KBM-7 (cell line): ENCODE results near the gene ARIH2.
A peak's percentile ranks its signal among the peaks of the same experiment; 100 is the strongest.

Source experiments
- DNase-seq: peaks from one replicate; pipeline ENCODE4 v3.0.0-alpha.2; 2015
- in situ Hi-C: fragments of 300-500 bp; cut with MboI; formaldehyde crosslinking; loops from 2 replicates; pipeline ENCODE4 v1.14.3; 2020; ENCODE audit warnings: low sequenced_read_pairs, low pct_unique_long_range_greater_than_20kb, mixed read lengths

ARIH2 gene

DNA sequence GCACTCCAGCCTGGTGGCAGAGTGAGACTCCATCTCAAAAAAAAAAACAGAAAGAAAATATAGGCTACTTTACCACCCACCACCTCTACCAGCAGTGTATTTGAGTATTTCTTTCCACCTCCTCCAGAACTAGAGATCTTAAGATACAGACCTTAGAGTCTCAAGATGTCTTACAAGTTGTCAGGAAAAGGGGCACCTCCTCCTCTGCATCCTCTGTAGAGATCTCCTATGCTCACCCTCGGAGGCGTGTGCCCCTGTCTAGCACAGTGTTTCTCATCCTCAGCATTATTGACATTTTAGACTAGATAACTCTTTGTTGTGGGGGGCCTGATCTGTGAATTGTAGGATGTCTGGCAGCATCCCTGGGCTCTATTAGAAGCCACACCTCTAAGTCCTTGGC lies 43.7 kb downstream of the ARIH2 start:
- no peak for DNase-seq
- in situ Hi-C loops = no loop called here

DNA sequence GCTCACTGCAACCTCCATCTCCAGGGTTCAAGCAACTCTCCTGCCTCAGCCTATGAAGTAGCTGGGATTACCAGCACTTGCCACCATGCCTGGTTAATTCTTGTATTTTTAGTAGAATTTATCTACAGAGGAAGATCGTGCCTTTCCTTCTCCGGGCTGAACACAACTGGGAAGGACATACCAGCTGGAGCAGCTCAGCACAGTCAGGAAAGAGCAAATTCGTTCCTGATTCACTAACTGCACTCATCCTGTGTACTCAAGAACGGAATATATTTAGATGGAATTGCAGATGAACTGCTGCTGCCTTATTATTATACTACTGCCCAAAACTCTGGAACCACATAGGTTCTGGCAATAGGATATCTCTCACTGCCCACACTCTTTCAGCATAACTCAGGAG lies 44.3 kb downstream of the ARIH2 start:
- in situ Hi-C loops = no loop called here
- no peak for DNase-seq

DNA sequence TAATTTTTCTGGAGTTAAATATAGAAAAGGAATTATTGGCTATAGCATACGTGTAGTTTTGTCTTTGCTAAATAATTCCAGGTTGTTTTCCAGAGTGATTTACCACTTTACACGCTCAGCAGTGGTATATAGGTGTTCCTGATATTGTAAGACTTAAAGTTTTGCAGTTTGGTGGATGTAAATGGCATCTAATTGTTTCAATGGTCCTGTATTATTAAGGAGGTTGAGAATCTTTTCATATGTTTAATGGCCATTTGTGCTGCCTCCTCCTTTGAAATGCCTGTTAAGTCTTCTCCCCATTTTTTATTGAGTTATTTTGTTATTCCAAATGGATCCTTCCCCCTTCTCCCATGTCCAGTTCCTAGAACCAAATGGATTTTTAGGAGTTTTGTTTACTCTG lies 44.9 kb downstream of the ARIH2 start:
- DNase-seq = no peak
- in situ Hi-C loops = no loop called here

DNA sequence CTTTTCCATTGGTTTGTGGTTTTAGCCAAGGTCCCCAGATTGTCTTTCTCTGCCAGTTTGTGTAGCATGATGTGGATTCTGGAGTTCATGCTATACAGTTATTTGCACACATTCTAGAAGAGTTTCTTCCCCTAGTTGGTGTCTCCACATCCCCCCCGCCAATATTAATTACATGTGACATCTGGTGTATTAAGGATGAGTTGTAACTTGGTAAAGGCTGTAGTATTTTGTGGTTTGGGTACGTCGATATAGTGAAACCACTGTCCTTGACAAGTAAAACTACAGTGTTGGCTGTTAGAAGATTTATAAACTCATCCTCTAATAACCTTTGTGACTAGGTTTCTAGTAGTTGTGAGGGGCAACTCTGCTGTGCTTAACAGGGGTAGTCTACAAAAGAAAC lies 47.7 kb downstream of the ARIH2 start:
- in situ Hi-C loops = no loop called here

GRCh38 chr3:48966876-48967361 lies 48.3 kb downstream of the ARIH2 start:
- in situ Hi-C loops = no loop called here
- DNase-seq = no peak

More for the DNA sequence above, 47.7 kb downstream of the ARIH2 start:
- DNase-seq = no peak

DNA sequence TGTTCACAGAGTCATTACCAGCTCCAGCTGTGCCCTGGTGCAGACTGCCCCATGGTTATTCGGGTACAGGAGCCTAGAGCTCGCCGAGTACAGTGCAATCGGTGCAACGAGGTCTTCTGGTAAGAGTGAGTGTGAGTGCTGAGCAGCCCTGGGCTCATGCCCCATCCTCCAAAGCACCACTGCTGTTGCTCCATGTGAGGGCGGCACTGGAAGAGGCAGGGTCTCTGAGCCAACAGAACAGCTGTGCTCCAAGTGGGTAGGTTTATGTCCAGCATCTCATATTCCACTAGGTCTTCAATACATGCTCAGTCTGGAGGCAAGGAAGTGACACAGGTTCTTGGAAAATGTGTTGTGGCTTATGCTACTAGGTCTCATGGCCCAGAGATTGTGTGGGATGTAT lies 51.9 kb downstream of the ARIH2 start:
- in situ Hi-C loops = no loop called here
- DNase-seq = no peak

- no peak for DNase-seq
- in situ Hi-C loops = no loop called here
Observed at GRCh38 chr3:48974076-48974864, 55.6 kb downstream of the ARIH2 start.

- DNase-seq = no peak
- in situ Hi-C loops = no loop called here
Observed at GRCh38 chr3:48979451-48979850, 60.8 kb downstream of the ARIH2 start.

GRCh38 chr3:48980295-48980694 lies 61.7 kb downstream of the ARIH2 start:
- in situ Hi-C loops = no loop called here
- no peak for DNase-seq

- DNase-seq = no peak
- in situ Hi-C loops = no loop called here
Observed at GRCh38 chr3:48982016-48982415, 63.4 kb downstream of the ARIH2 start.

- DNase-seq = no peak
- in situ Hi-C loops = no loop called here
Observed at GRCh38 chr3:48982686-48983085, 64.0 kb downstream of the ARIH2 start.

GRCh38 chr3:48983096-48983495 lies 64.5 kb downstream of the ARIH2 start:
- in situ Hi-C loops = no loop called here
- no peak for DNase-seq

DNA sequence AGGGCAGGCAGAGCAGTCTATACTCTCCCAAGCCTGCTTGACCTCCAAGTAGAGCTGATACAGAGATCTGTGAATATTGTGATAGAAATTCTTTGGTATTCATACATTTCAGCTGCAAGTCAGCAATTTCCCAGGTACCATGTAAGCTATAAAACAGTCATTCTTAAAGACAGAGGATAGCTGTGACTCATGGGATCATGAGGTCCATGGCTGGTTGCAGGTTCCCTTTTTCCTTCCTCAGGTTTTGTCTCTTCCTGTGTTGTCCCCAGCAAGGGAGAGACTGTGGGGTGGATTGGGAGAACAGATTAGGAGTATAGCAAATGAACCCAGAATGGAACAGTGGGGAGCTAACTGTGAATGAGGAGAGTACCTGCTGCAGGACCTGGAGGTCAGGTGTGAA lies 66.0 kb downstream of the ARIH2 start:
- no peak for DNase-seq
- in situ Hi-C loops = no loop called here

DNA sequence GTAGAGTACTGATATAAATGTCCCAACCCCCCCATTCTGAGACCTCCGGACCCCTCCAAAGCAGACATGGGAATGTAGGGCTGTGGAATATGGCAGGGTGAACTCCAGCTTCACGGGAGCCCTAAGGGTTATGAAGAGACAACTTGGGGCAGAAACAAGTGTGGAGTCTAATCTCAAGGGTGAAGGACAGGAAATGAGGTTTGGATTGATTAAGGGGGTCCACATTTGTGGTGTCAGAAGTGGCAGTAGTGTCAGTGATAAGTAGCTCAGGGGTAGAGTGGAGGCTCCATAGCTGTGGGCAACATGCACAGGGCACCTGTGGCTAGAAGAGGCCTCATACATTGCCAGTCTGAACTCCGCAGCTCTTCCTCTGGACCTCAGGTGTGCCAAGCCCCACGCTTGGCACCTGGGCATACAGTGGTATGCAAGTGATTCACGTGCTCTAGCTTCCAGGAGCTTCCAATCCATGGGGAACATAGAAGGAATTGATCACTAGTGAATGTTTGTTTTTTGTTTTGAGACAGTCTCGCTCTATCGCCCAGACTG lies 67.3 kb downstream of the ARIH2 start:
- no peak for DNase-seq
- in situ Hi-C loops = no loop called here

DNA sequence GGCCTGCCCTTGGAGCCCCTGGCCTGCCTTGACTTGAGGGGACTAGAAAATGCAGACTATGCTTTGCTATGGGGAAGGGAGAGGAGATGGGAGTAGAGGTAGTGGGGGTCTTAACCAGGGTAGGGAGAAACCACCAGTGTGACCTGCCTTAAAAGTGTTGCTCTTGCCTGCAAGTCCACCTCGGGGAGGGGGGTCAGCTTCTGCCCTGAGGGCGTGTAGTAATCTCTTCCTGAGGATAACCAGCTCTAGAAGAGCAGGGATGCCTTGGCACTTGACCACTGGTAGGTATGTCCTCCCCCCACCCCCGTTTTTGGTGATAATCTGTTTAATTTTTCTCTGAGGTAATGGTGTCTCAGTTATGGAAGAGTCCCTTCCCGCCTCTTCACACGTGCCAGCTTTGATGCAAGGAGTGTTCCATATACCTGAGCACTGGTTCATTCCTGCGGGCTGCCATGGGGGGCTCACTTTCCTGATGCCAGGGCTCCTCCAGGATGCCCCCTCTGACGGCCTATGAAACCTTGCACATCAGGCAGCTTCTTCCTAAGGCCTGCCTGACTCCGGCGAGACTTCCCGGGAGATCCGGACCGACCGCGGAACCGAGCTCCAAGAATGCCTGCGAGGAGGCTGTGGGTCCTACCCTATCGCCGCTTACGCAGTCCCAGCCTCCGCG lies 70.6 kb downstream of the ARIH2 start:
- DNase-seq = no peak
- in situ Hi-C loops = no loop called here

DNA sequence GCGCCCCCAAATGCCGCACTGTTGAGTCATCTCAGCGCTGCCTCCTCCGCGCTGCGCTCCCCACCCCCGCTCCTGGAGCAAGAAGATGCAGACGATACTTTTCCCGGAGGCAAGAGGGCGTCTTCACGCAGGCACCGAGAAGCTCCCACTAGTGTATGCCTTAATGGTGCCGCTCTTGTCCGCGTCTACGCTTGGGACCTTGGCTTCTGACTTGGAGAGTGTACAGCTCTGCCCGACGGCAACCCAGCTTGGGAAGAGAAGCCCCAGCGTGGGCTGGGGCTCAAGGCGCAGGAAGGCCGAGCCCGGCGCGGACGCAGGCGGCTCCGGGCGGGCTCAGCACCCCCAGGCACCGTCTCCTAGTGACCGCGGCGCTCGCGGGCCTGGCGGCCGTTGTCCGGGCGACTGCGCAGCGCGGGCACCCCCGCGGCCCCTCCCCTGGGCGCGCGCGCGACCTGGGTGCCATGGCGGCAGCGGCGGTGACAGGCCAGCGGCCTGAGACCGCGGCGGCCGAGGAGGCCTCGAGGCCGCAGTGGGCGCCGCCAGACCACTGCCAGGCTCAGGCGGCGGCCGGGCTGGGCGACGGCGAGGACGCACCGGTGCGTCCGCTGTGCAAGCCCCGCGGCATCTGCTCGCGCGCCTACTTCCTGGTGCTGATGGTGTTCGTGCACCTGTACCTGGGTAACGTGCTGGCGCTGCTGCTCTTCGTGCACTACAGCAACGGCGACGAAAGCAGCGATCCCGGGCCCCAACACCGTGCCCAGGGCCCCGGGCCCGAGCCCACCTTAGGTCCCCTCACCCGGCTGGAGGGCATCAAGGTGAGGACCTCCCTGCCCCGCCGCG lies 71.4 kb downstream of the ARIH2 start, which contains the start of gene P4HTM:
Gene P4HTM, plus strand, starts transcription at position 446 of the 840 bp plus-strand sequence. Its CDS starts 16 bp downstream, at position 462.
- in situ Hi-C loops = no loop called here
- DNase-seq = peak; percentile 83

DNA sequence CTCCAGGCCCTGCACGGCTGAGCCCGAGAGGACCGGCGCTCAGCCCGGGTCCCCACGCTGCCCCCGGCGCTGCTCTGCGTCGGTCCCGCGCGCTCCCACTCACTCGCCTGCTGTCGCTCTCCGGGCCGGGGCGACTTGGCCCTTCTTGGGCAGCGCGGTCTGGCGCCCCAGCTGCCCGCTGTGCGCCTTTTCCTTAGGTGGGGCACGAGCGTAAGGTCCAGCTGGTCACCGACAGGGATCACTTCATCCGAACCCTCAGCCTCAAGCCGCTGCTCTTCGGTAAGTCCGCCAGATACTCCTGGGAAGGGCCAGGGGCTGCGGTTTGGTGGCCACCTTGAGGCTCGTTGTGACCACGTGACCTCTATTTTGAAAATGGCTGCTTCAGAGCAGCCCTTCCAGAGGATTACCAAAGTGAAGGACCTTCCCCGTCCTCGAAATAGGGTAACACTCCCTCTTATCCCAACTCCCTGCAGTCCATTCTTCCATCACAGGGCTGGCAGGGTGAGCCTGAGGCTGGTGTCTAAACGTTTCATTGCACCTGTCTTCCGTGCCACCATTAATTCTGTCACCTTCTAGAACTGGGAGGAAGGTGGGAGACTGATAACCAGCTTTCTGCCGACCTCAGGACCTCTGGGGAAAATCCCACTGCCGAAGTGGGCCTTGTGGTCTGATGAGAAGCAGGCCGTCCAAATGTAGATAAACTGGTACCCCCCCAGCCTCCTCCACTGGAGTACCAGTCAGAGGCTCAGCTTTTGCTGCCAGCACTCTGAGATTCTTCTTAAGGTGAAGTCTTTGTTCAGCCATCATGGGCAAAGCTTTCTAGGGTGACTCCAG lies 72.2 kb downstream of the ARIH2 start:
- DNase-seq = peak; percentile 53
- in situ Hi-C loops = no loop called here

- in situ Hi-C loops = no loop called here
- no peak for DNase-seq
Observed at GRCh38 chr3:48991851-48992545, 73.4 kb downstream of the ARIH2 start.
